Central memory CD4-positive, alpha-beta T cell (primary cell): Measurements from ENCODE around the gene CCDC116.

Experiments used
- DNase-seq: peaks from one replicate; pipeline ENCODE4 v3.0.0; 2022

Gene CCDC116

GRCh38 chr22:21684492-21685163, 52.1 kb downstream of the CCDC116 start:
- no peak for DNase-seq

GRCh38 chr22:21685164-21685513, 52.6 kb downstream of the CCDC116 start:
- no peak for DNase-seq

GRCh38 chr22:21686193-21686608, 53.6 kb downstream of the CCDC116 start:
- DNase-seq, result no peak
